ENCODE results near the gene FHIT.

Gene FHIT

DNA sequence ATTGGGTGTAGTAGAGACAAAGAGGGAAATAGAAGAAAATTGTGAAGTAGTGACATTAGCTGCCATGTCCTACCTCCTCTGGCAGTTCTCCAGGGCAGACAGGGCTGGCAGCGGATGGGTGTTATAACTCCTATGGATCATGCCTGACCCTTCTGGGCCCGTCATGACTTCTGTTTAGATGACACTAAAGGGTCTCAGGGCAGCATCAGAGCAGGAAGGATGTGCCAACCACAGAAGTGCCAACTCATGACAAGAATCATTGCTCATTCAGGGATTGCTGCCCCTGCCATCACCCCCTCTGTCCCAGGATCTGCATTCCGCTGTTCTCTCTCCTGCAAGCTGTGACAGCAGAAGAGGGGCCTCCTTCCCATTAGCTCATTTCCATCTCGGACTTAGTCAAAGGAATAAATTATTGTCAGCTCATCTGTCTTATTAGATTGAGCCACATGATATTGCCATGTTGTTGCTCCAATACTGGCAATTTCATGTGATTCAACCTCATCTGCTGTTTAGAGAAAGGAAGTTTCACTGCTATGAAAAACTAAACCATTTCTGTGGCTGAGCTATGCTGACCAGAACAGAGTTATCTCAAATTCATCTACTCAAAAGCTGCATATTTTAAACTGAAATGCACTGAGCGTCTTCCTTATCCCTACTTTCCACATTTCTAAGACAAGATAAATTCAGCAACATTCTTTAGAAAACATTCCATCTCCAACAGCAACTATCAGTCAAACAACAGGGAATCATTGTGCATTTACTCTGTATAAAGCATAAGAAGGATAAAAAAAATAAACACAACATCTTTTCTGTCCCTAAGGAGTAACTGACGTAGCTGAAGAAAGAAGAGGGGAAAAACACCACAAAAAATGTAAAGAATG, 271.6 kb downstream of the FHIT start:
- DNase-seq: no peak

GRCh38 chr3:60973321-60973720, 277.9 kb downstream of the FHIT start:
- no peak for DNase-seq

GRCh38 chr3:60972599-60972998, 278.7 kb downstream of the FHIT start:
- DNase-seq: no peak

DNA sequence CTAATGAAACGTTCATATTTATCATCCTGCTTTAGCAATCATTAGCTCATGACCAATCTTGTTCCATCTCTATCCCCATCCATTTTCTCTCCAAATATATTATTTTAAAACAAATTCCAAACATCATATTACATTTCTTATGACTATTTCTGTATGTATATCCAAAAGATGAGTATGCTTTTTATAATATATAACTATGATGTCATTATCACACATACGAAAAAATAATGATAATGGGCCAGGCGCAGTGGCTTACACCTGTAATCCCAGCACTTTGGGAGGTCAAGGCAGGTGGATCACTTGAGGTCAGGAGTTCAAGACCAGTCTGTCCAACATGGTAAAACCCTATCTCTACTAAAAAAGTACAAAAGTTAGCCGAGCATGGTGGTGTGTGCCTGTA, 280.4 kb downstream of the FHIT start:
- DNase-seq: no peak

- no peak for DNase-seq
Measured at GRCh38 chr3:60967141-60967540, 284.1 kb downstream of the FHIT start.

DNA sequence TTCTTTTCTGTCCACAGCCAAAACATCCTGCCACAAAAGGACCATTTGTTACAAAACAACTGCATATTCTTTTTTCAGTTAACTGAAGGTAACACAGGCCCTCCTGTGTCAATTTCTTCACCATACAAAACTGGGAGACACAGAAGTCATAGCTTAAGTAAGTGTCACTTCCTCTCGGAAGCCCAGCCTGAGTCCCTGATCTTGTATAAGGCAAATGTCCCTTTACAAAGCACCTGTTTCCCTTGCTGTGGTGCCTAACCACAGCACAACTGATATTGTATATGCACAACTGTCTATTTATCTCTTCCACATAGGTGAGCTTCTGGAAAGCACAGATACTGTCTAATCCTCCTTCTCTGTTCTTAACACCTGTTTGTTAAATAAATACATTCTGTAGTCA, 293.7 kb downstream of the FHIT start:
- DNase-seq: no peak

GRCh38 chr3:60956729-60957128, 294.5 kb downstream of the FHIT start:
- no peak for DNase-seq

DNA sequence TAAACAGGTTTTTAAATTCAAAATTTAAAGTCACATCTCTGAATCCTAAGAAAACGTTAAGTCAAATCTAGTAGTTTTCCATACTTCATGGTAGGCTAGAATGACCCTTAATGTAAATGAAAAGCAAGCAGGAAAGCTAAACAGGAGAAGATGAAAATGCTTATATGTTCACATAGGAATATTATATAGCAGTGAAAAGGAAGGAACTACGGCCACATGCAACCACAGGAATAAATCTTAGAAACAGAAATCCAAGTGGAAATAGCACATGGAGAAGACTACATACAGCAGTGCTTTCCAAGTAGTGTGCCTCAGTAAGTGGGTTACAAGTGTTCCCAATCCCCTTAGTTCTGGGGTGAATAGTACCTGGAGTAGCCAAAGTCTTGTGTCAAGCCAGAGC, 296.2 kb downstream of the FHIT start:
- no peak for DNase-seq

DNA sequence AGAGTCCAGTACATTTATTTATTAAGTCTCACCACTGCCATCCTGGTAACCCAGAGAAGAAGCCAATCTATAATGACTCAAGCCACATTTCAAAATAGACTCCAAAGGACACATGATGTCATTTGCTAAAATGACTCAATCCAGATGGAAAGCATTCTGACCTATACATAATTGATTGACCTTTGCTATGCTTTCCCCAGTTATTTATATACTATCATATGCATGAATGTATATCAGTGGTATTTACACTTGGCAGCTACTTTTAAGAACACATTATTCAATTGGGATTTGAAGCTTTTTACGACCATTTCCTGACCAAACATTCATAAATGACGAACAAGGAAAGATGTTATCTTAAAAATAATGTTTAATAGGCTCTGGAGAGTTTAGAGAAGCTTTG, 297.2 kb downstream of the FHIT start:
- no peak for DNase-seq

- no peak for DNase-seq
Measured at GRCh38 chr3:60953351-60953750, 297.9 kb downstream of the FHIT start.

DNA sequence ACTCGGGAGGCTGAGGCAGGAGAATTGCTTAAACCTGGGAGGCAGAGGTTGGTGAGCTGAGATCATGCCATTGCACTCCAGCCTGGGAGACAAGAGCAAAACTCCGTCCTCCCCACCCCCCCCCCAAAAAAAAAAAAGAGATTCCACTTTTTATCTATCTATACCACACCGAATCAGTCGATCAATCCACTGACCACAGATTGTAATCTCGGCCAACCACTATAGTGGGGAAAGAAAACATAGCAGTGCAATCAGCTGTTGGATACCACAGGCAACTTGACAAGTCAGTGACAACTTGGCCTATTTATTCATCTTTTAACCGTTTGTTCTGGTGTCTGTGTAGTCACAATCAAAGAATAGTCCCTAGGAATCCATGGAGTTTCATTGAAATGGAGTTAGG, 299.2 kb downstream of the FHIT start:
- DNase-seq: no peak

- DNase-seq: no peak
Measured at GRCh38 chr3:60949146-60949545, 302.1 kb downstream of the FHIT start.

DNA sequence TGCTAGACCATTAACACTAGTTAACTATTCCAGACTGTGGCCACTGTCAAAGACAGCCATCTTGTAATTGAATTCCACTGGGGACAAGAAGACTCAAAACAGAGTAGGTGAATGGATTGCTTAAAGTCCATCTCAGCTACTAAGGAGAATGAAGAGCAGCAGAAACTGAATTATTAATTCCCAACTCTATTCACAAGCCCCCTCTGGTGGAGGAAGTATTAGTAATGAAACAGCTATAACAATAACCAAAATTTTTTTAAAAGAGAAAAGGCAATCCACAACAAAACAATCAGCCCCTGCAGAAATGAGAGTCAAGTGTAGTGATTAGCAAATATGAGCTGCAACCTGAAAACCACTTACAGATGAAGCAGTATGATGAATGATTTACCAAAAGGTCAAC, 302.8 kb downstream of the FHIT start:
- DNase-seq: no peak

DNA sequence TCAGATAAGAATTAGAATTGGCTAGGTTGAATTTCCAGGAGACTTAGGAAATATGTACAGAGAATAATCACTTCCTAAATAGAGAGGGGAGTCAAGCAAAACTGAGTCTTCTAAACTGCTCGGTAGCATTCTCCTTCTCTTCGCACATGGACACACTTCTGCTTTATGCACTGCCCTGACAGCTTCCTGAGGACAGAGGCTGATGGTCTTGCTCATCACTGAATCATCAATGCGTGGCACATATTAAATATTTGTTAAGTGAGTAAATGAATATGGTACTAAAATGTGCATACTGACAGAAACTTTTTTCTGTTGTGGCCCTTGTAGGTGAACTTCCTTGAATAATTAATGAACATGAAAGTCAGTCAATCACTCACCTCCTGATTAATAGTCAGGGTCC, 315.5 kb downstream of the FHIT start:
- no peak for DNase-seq

DNA sequence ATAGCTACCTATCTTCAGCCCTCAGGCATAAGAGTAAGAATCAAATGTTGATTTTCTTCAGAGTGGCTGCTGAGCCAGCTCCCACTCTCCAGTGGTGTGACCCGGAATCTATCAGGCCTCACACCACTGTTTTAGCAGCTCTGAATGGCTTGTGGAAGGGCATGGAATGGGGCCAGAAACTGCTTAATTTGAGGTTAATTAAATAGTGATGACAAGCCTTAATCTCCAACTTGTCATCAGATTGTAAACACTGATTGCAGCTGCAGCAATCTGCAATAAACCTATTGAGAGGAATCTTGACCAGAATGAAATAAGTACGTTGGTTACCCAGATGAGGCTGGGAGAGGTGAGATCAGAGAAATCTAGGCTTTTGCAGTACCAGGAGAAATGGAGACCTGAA, 317.4 kb downstream of the FHIT start:
- no peak for DNase-seq

DNA sequence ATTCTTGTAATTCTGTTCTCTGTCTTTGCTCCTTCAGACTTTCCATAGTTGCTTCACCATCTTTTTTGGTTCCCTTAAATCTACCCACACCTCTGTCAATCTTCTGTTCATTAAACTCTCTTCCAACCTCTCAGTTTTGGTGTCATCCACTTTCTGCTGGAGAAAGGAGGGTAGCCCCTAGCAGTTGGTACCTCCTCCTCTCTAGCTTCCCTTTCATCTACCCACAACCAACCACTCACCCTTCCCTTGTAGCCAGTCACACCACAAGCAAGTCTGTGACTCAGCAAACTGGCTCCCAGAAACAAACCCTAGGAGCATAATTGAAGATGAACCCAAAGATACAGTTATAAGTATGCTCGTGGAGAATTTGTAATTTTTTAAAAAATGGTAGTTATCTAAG, 318.6 kb downstream of the FHIT start:
- no peak for DNase-seq

DNA sequence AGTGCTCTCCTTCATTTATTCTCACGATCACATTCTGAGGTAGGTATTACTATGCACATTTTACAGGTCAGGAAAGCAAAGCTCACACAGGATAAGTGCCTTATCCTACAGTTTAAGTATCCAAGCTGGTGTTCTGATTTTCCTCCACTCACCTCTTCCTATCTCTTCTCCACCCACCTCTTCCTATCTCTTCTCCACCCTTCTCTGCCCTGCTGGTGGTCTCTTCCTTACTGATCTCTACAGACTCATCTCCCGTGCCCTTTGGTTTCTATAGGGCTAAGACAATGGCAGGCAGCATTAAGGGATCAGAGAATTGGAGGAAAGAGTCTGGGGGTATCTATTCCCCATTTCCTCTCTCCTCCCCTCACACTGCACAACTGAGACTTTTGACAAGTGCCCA, 319.1 kb downstream of the FHIT start:
- DNase-seq: no peak

DNA sequence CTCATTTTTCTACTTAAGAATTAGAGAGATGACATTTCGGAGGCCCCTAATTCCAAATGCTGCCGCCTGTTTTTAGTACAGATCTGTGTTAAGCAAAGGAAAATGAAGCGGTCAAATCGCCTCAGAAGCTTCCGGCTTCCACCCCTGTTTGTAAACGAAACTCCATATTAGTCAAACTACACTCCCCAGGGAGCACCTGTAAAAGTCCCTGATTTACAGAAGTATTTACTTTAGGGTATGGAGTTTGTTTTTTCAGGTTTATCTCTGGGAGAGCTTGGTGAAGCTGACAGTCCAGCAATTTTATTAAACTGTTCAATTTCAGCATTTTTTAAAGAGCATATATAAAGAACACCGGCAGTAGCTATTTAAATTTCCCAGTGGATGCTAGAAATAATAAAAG, 319.8 kb downstream of the FHIT start:
- DNase-seq: no peak

DNA sequence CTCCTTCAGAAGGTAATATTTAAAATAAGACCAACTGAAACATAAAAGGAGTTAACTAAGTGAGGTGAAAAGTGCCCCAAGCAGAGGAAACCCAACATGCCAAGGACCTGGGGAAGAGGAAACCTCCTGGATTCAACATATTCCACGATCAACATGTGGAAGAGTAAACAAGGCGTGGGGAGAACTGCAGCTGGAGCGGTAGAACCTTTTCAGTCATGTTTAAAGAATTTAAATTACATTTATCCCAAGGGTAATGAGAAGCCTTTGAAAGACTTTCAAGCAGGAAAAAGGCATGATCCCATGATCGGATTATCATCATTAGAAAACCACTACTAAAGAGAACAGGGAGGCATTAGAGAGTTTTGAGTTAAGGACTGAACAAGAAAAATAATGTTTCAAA, 330.7 kb downstream of the FHIT start:
- DNase-seq: no peak

DNA sequence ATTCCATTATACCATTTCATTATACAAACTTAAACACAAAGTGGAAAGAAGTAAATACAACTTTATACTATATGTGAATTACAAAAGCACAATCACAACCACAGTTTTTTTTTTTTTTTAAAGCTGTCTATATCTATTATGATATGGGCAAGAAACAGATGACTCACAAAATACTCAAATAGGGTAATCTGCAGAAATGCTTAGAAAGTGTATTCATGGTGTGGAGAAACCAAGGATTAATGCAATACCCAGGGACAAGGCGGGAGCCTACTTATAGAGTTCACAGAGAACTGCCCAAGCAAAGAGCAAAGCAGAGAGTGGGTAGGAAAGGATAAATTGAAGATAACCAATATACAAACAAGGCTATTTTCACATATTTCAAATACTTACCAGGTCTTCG, 332.0 kb downstream of the FHIT start:
- no peak for DNase-seq

- DNase-seq: no peak
Measured at GRCh38 chr3:60917141-60917540, 334.1 kb downstream of the FHIT start.

GRCh38 chr3:60916546-60916945, 334.7 kb downstream of the FHIT start:
- DNase-seq: no peak

DNA sequence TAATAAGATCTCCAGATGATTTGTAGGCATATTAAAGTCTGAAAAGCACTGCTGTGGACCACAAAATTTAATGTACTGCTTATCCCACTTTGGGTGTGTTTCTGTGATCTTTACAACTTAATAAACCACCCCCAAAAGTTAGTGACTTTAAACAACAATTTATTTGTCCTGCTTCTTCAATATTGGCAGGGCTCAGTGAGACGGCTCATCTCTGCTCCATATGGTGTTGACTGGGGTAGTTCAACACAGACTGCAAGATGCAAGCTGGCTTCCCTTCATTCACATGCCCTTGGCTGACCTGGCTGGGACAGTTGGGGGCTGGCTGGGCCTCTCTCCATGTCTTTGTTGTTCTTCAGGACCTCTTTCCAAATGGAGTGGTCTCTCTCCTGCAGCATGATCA, 337.8 kb downstream of the FHIT start:
- no peak for DNase-seq

DNA sequence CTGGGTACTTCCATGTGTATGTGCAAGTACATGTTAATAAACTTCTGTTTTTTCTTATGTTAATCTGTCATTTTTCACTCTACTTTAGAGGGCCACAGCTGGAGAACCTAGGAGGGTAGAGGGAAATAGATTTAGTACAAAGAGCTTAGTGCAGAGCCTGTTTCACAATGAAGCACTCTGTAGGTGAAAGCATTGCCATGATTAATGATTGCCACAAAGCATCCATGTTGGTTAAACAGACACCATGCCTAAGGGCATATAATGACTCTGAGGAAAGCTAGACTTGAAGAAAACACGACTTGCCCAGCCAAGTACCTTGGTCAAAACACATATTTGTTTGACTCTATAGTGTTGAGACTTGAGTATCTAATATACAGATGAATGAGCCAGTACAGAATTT, 338.4 kb downstream of the FHIT start:
- no peak for DNase-seq

DNA sequence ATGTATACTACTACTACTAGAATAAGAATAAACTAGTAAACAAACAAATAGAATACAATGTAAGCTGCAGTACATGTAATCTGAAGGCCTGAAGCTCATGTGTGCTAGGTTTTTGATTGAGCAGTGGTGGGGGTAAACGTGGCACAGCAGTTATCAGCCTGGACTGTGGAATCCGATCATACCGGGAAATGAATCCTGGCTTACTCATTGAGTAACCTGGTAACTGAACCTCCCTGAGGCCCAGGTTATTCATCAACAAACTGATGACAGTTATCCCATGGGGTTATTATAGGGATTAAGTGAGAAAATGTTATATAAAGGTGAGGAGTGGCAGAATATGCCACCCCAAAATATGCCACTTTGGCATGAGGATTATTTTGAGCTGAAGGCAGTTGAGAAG, 339.1 kb downstream of the FHIT start:
- no peak for DNase-seq
